IMR-90 (cell line): ENCODE results near the gene PLA2G2F. TPM values are rescaled to one million over a fixed set of nuclear protein-coding genes. Genes with fewer than 3 reads are reported as not detected.

ENCODE experiments used
- ATAC-seq: fragments of 200-7000 bp; cut with Tn5 transposase; 2 replicates; pipeline ENCODE4 v1.9.1; 2020; ENCODE audit warnings: low read depth, mild to moderate bottlenecking, moderate library complexity
- BruUV-seq: library from RNA; stranded (reverse); fragments of 400-500 nt; replicated peaks from 2 replicates; lab custom pipeline; 2021; lab: Mats Ljungman, UMichigan
- CTCF ChIA-PET: fragments of 300-600 bp; formaldehyde crosslinking; extraction: SDS; loops from one replicate; lab custom pipeline; 2021; ENCODE audit warnings: antibody characterized with exemption; lab: Yijun Ruan, JAX
- POLR2A ChIA-PET: fragments of 300-600 bp; sonication (Branson Sonifier 250); formaldehyde crosslinking; loops from one replicate; lab custom pipeline; 2022; ENCODE audit warnings: antibody characterized with exemption; ENCODE audit not compliant: unreplicated experiment; lab: Charles Lee
- DNase-seq: peaks from one replicate; pipeline ENCODE4 v3.0.0; 2013
- H2AFZ ChIP-seq: replicated peaks from 2 replicates; pipeline ENCODE3; 2013; ENCODE audit warnings: low read length, mild to moderate bottlenecking; ENCODE audit not compliant: poor library complexity
- H2AK5ac ChIP-seq: 2 replicates; pipeline ENCODE4 v1.6.1; 2013; ENCODE audit warnings: low read depth, low read length, inconsistent platforms
- H2AK9ac ChIP-seq: replicated peaks from 2 replicates; pipeline ENCODE3; 2013; ENCODE audit warnings: mild to moderate bottlenecking, low read depth, low read length, moderate library complexity; ENCODE audit not compliant: poor library complexity
- H2BK120ac ChIP-seq: 2 replicates; pipeline ENCODE4 v1.6.1; 2013; ENCODE audit warnings: low read depth, low read length, inconsistent platforms
- H2BK15ac ChIP-seq: 3 replicates; pipeline ENCODE4 v1.6.1; 2013; ENCODE audit warnings: low read depth, low read length, inconsistent platforms
- H2BK20ac ChIP-seq: 2 replicates; pipeline ENCODE4 v1.6.1; 2013; ENCODE audit warnings: low read depth, mild to moderate bottlenecking, inconsistent platforms, low read length, moderate library complexity
- H2BK5ac ChIP-seq: 2 replicates; pipeline ENCODE4 v1.6.1; 2013; ENCODE audit warnings: mild to moderate bottlenecking, low read depth, low read length, inconsistent platforms; ENCODE audit not compliant: poor library complexity, severe bottlenecking
- H3K14ac ChIP-seq: replicated peaks from 2 replicates; pipeline ENCODE4 v1.6.1; 2013; ENCODE audit warnings: low read depth, low read length, inconsistent platforms
- H3K18ac ChIP-seq: 2 replicates; pipeline ENCODE4 v1.6.1; 2013; ENCODE audit warnings: low read depth, low read length, control low read depth
- H3K23ac ChIP-seq: 2 replicates; pipeline ENCODE4 v1.6.1; 2013; ENCODE audit warnings: low read depth, low read length, inconsistent platforms
- H3K27ac ChIP-seq: 2 replicates; pipeline ENCODE4 v1.5.1; 2013; ENCODE audit warnings: mild to moderate bottlenecking, control low read depth, low read length; ENCODE audit not compliant: insufficient read depth
- H3K27me3 ChIP-seq: 2 replicates; pipeline ENCODE4 v1.6.1; 2013; ENCODE audit warnings: low read length; ENCODE audit not compliant: control insufficient read depth, insufficient read depth
- H3K36me3 ChIP-seq: 2 replicates; pipeline ENCODE4 v1.6.1; 2013; ENCODE audit warnings: low read length, mixed read lengths; ENCODE audit not compliant: control insufficient read depth, insufficient read depth
- H3K4ac ChIP-seq: 2 replicates; pipeline ENCODE4 v1.6.1; 2013; ENCODE audit warnings: low read depth, low read length, inconsistent platforms
- H3K4me1 ChIP-seq: 2 replicates; pipeline ENCODE4 v1.6.1; 2013; ENCODE audit warnings: low read length, mixed read lengths; ENCODE audit not compliant: control insufficient read depth, insufficient read depth
- H3K4me2 ChIP-seq: 2 replicates; pipeline ENCODE4 v1.6.1; 2013; ENCODE audit warnings: low read depth, mild to moderate bottlenecking, control low read depth, low read length, moderate library complexity
- H3K4me3 ChIP-seq: 2 replicates; pipeline ENCODE4 v1.5.1; 2013; ENCODE audit warnings: low read depth, mild to moderate bottlenecking, control low read depth, low read length, moderate library complexity; ENCODE audit not compliant: insufficient read depth
- H3K56ac ChIP-seq: 2 replicates; pipeline ENCODE4 v1.6.1; 2013; ENCODE audit warnings: low read length, inconsistent platforms; ENCODE audit not compliant: insufficient read depth; ENCODE audit errors: extremely low read depth
- H3K79me1 ChIP-seq, 2 experiments: 2 replicates each; pipeline ENCODE4 v1.6.1; 2013; ENCODE audit warnings: low read length in 2 of 2, inconsistent platforms in 1 of 2, low read depth in 1 of 2
- H3K9ac ChIP-seq: 2 replicates; pipeline ENCODE4 v1.6.1; 2013; ENCODE audit warnings: low read depth, low read length, control low read depth
- H3K9me1 ChIP-seq: 2 replicates; pipeline ENCODE4 v1.6.1; 2013; ENCODE audit warnings: low read length, inconsistent platforms; ENCODE audit not compliant: insufficient read depth
- H3K9me3 ChIP-seq: 2 replicates; pipeline ENCODE4 v1.6.1; 2013; ENCODE audit warnings: low read length; ENCODE audit not compliant: control insufficient read depth, insufficient read depth
- H4K20me1 ChIP-seq: 2 replicates; pipeline ENCODE4 v1.6.1; 2013; ENCODE audit warnings: low read length, inconsistent platforms; ENCODE audit not compliant: insufficient read depth
- H4K5ac ChIP-seq: 2 replicates; pipeline ENCODE4 v1.6.1; 2013; ENCODE audit warnings: mild to moderate bottlenecking, low read depth, low read length, control low read depth
- H4K8ac ChIP-seq, 2 experiments: 2 replicates each; pipeline ENCODE4 v1.6.1; 2013; ENCODE audit warnings: low read depth in 2 of 2, low read length in 2 of 2, control low read depth in 1 of 2, inconsistent platforms in 1 of 2
- H4K91ac ChIP-seq: 2 replicates; pipeline ENCODE4 v1.6.1; 2013; ENCODE audit warnings: low read depth, low read length, inconsistent platforms; ENCODE audit not compliant: insufficient read depth
- BHLHE40 ChIP-seq: fragments of 150-350 bp; IDR thresholded peaks from 2 replicates; pipeline ENCODE4 v1.6.1; 2016; ENCODE audit warnings: mild to moderate bottlenecking, low read depth, low read length
- CHD1 ChIP-seq: IDR thresholded peaks from 2 replicates; pipeline ENCODE4 v1.6.1; 2012; ENCODE audit warnings: low read depth, low read length, improper control_type of control experiment
- ELK1 ChIP-seq: fragments of 150-350 bp; IDR thresholded peaks from 2 replicates; pipeline ENCODE4 v1.6.1; 2016; ENCODE audit warnings: low read depth, mild to moderate bottlenecking, low read length, moderate library complexity, borderline replicate concordance
- MAZ ChIP-seq: IDR thresholded peaks from 2 replicates; pipeline ENCODE4 v1.6.1; 2012; ENCODE audit warnings: low read depth, mild to moderate bottlenecking, low read length, improper control_type of control experiment, moderate library complexity, borderline replicate concordance
- MXI1 ChIP-seq: IDR thresholded peaks from 2 replicates; pipeline ENCODE4 v1.6.1; 2012; ENCODE audit warnings: low read depth, mild to moderate bottlenecking, low read length, moderate library complexity, borderline replicate concordance
- POLR2A ChIP-seq: IDR thresholded peaks from 2 replicates; pipeline ENCODE4 v1.6.1; 2012; ENCODE audit warnings: mild to moderate bottlenecking, low read depth, low read length
- RCOR1 ChIP-seq: IDR thresholded peaks from 2 replicates; pipeline ENCODE4 v1.6.1; 2012; ENCODE audit warnings: mild to moderate bottlenecking, low read length, improper control_type of control experiment; ENCODE audit not compliant: insufficient replicate concordance
- RFX5 ChIP-seq: IDR thresholded peaks from 2 replicates; pipeline ENCODE4 v1.8.0; 2012; ENCODE audit warnings: low read depth, mild to moderate bottlenecking, low read length, moderate library complexity
- WGBS, 2 experiments: methylation state at CpG; one replicate each; pipeline versions ENCODE4 v1.1.5 to v1.1.7; 2013; ENCODE audit warnings: missing lambda C conversion rate in 2 of 2; ENCODE audit not compliant: insufficient read length in 1 of 2; ENCODE audit errors: extremely low coverage in 2 of 2; 5-methylcytosine and 5-hydroxymethylcytosine counted together
- dilution Hi-C: fragments of 300-500 bp; cut with HindIII; formaldehyde crosslinking; loops from one replicate; pipeline ENCODE4 v1.14.3; 2018; ENCODE audit warnings: low sequenced_read_pairs; ENCODE audit not compliant: unreplicated experiment
- in situ Hi-C: fragments of 300-500 bp; cut with MboI; formaldehyde crosslinking; loops from 3 replicates; pipeline ENCODE4 v1.14.3; 2019; ENCODE audit warnings: low sequenced_read_pairs, inconsistent platforms, mixed read lengths
- intact Hi-C: fragments of 100-400 bp; cut with micrococcal nuclease; formaldehyde crosslinking; loops from 2 replicates; pipeline ENCODE4 v1.10.0; 2022
- polyA plus RNA-seq, 3 experiments: library from polyadenylated mRNA; depleted of rRNA; stranded (reverse); fragments of >200 nt; gene quantifications; 2 replicates each; pipeline ENCODE4 v1.2.3, GENCODE V29; 2012; ENCODE audit warnings: low replicate concordance in 1 of 3
- total RNA-seq: library from RNA; depleted of rRNA; stranded (reverse); fragments of >200 nt; gene quantifications from 2 replicates; pipeline ENCODE4 v1.2.3, GENCODE V29; 2012

Gene PLA2G2F
- total and polyA plus RNA-seq, 2 of the 4 experiments (the other 2 are of a cell fraction): not detected

GRCh38 chr1:20184997-20185833 is 46.1 kb downstream of the PLA2G2F start:
- Histone ChIP-seq H4K8ac (no peak overlapping the region), H2AK5ac (no peak overlapping the region), H3K27me3 (peaks cover 57% of the 10 kb centered on the region), H4K91ac (no peak overlapping the region), H3K36me3 (no peaks in the 10 kb centered on the region), H2BK15ac (no peak overlapping the region), H3K14ac (no peak overlapping the region), H3K9me1 (no peaks in the 10 kb centered on the region), H3K56ac (no peak overlapping the region), H3K23ac (no peak overlapping the region), H3K27ac (no peak overlapping the region), H3K4me1 (no peaks in the 10 kb centered on the region), H2BK5ac (no peak overlapping the region), H3K79me1 (no peaks in the 10 kb centered on the region), H4K20me1 (no peaks in the 10 kb centered on the region), H3K9me3 (no peaks in the 10 kb centered on the region), H2AK9ac (no peak overlapping the region), H3K18ac (no peak overlapping the region), H3K9ac (no peak overlapping the region), H3K4me3 (no peak overlapping the region), H3K4me2 (no peak overlapping the region), H3K4ac (no peak overlapping the region), H2BK120ac (no peak overlapping the region), H4K5ac (no peak overlapping the region), H2AFZ (no peak overlapping the region), H2BK20ac (no peak overlapping the region)
- intact Hi-C loops (no loop called here), dilution Hi-C loops (no loop called here), in situ Hi-C loops (no loop called here)
- ChIA-PET POLR2A (no interaction called here), CTCF (no interaction called here)
- ATAC-seq (no peak), DNase-seq (no peak)
- TF ChIP-seq BHLHE40 (no peak), RFX5 (no peak), ELK1 (no peak), MAZ (no peak), CHD1 (no peak), POLR2A (no peak), MXI1 (no peak), RCOR1 (no peak)
- 79% methylated on average over 4 of the region's 17 CpGs; no CpG with 5 or more reads in 1 of the 2 experiments for WGBS, 2 experiments
- no TSS peak for BruUV-seq
